Measurements from ENCODE around the gene MED12L. TPM values are rescaled to one million over a fixed set of nuclear protein-coding genes. Genes with fewer than 3 reads are reported as not detected.

The MED12L gene
- total RNA-seq, 2 donors from 2014 or later = 15.5 to 28.9 TPM

GRCh38 chr3:151452368-151452767 lies 366.9 kb downstream of the MED12L start:
- no peaks in the 10 kb centered on the region for H3K27me3 ChIP-seq (ENCODE audit: control insufficient read depth, insufficient read depth, low read length, poor library complexity, severe bottlenecking)
- Mint-ChIP-seq H3K27me3 (ENCODE audit: insufficient read depth) (no peaks in the 10 kb centered on the region), H3K4me3 (no peak overlapping the region), H3K9me3 (no peaks in the 10 kb centered on the region), H3K4me1 (peaks cover 5% of the 10 kb centered on the region), H3K36me3 (ENCODE audit: low read depth) (no peaks in the 10 kb centered on the region), H3K27ac (no peak overlapping the region)
- 64% methylated on average over 1 of the region's 1 CpG; no CpG with 5 or more reads in 1 of the 2 experiments for WGBS, 2 experiments (ENCODE audit: insufficient coverage in 1 of 2, insufficient read length in 1 of 2)
- no peaks in the 10 kb centered on the region for H3K9me3 ChIP-seq (ENCODE audit: control insufficient read depth, low read length)
- H3K9ac ChIP-seq (ENCODE audit: extremely low read depth, low read length, poor library complexity, severe bottlenecking) = no peak overlapping the region
- H3K36me3 ChIP-seq (ENCODE audit: control insufficient read depth, insufficient read depth, low read length) = no peaks in the 10 kb centered on the region
- TF ChIP-seq CTCF (conservative IDR thresholded peaks at IDR 0.05) = no peak
- DNase-seq = no peak
- no peak overlapping the region for H3K4me3 ChIP-seq (ENCODE audit: low read length)
- no peaks in the 10 kb centered on the region for H3K4me1 ChIP-seq (ENCODE audit: control insufficient read depth, insufficient read depth, low read length)
- no peak overlapping the region for H3K27ac ChIP-seq (ENCODE audit: low read depth, low read length)

- DNase-seq = no peak
- H3K4me1 Mint-ChIP-seq = peaks cover 5% of the 10 kb centered on the region
- Histone ChIP-seq H3K9ac (ENCODE audit: extremely low read depth, low read length, poor library complexity, severe bottlenecking) (no peak overlapping the region), H3K27ac (ENCODE audit: low read depth, low read length) (no peak overlapping the region), H3K9me3 (ENCODE audit: control insufficient read depth, low read length) (no peaks in the 10 kb centered on the region), H3K27me3 (ENCODE audit: control insufficient read depth, insufficient read depth, low read length, poor library complexity, severe bottlenecking) (no peaks in the 10 kb centered on the region), H3K4me3 (ENCODE audit: low read length) (no peak overlapping the region), H3K4me1 (ENCODE audit: control insufficient read depth, insufficient read depth, low read length) (no peaks in the 10 kb centered on the region), H3K36me3 (ENCODE audit: control insufficient read depth, insufficient read depth, low read length) (no peaks in the 10 kb centered on the region)
- H3K27me3 Mint-ChIP-seq (ENCODE audit: insufficient read depth) = no peaks in the 10 kb centered on the region
- H3K36me3 Mint-ChIP-seq (ENCODE audit: low read depth) = no peaks in the 10 kb centered on the region
- WGBS, 2 experiments (ENCODE audit: insufficient coverage in 1 of 2, insufficient read length in 1 of 2) = 76 to 80% methylated on average over 2 of the region's 2 CpGs
- no peaks in the 10 kb centered on the region for H3K9me3 Mint-ChIP-seq
- no peak overlapping the region for H3K27ac Mint-ChIP-seq
- no peak for TF ChIP-seq CTCF (conservative IDR thresholded peaks at IDR 0.05)
- H3K4me3 Mint-ChIP-seq = no peak overlapping the region
These were observed 367.4 kb downstream of the MED12L start for GRCh38 chr3:151452841-151453240.

GRCh38 chr3:151456065-151456464 lies 370.6 kb downstream of the MED12L start:
- H3K9me3 ChIP-seq (ENCODE audit: control insufficient read depth, low read length) = no peaks in the 10 kb centered on the region
- no peaks in the 10 kb centered on the region for H3K36me3 ChIP-seq (ENCODE audit: control insufficient read depth, insufficient read depth, low read length)
- H3K9me3 Mint-ChIP-seq = no peaks in the 10 kb centered on the region
- H3K4me3 ChIP-seq (ENCODE audit: low read length) = no peak overlapping the region
- DNase-seq = no peak
- TF ChIP-seq CTCF (conservative IDR thresholded peaks at IDR 0.05) = no peak
- 97 to 100% methylated on average over 1 to 3 of the region's 3 CpGs for WGBS, 2 experiments (ENCODE audit: insufficient coverage in 1 of 2, insufficient read length in 1 of 2)
- no peak overlapping the region for H3K27ac Mint-ChIP-seq
- H3K36me3 Mint-ChIP-seq (ENCODE audit: low read depth) = no peaks in the 10 kb centered on the region
- peaks cover 11% of the 10 kb centered on the region for H3K27me3 ChIP-seq (ENCODE audit: control insufficient read depth, insufficient read depth, low read length, poor library complexity, severe bottlenecking)
- H3K4me1 Mint-ChIP-seq = peaks cover 10% of the 10 kb centered on the region
- H3K4me3 Mint-ChIP-seq = no peak overlapping the region
- H3K9ac ChIP-seq (ENCODE audit: extremely low read depth, low read length, poor library complexity, severe bottlenecking) = no peak overlapping the region
- no peak overlapping the region for H3K27ac ChIP-seq (ENCODE audit: low read depth, low read length)
- H3K27me3 Mint-ChIP-seq (ENCODE audit: insufficient read depth) = peaks cover 16% of the 10 kb centered on the region
- H3K4me1 ChIP-seq (ENCODE audit: control insufficient read depth, insufficient read depth, low read length) = no peaks in the 10 kb centered on the region
